ENCODE data around the gene NAPA. TPM values are rescaled to one million over a fixed set of nuclear protein-coding genes. Genes with fewer than 3 reads are reported as not detected.

The NAPA gene
- total RNA-seq, 4 donors from 2014 or later: 78.4 to 154 (median 105) TPM

DNA sequence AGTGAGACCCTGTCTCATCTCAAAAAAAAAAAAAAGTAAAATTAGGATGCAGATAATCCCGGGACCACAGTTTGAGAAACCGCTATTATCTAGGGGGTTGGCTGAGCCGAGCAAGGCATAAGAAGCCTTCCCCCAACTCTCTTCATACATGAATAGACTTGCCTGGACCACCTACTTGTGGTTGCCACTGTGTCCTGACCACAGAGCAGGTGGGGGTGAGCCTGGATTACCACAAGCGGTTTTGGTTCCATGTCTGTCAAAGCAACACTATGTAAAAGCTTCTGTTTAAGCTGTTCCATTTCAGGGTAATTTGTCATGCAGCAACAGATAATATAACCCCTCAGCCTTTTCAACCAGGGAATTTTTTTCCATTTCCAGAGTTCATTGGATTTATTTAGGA lies 3.3 kb upstream of the NAPA start:
- Histone ChIP-seq H3K4me3 (no peak overlapping the region), H3K27ac (no peak overlapping the region), H3K27me3 (no peaks in the 10 kb centered on the region), H3K36me3 (no peaks in the 10 kb centered on the region), H3K9me3 (no peaks in the 10 kb centered on the region), H3K4me1 (peaks cover 0 to 29% (median 9%) of the 10 kb centered on the region in 4 donors)
- DNase-seq: peak in 2 of 3 donors; percentile 55 to 75
- no peak for TF ChIP-seq POLR2A (IDR thresholded peaks at IDR 0.05)
- TF ChIP-seq, protein P1, sequence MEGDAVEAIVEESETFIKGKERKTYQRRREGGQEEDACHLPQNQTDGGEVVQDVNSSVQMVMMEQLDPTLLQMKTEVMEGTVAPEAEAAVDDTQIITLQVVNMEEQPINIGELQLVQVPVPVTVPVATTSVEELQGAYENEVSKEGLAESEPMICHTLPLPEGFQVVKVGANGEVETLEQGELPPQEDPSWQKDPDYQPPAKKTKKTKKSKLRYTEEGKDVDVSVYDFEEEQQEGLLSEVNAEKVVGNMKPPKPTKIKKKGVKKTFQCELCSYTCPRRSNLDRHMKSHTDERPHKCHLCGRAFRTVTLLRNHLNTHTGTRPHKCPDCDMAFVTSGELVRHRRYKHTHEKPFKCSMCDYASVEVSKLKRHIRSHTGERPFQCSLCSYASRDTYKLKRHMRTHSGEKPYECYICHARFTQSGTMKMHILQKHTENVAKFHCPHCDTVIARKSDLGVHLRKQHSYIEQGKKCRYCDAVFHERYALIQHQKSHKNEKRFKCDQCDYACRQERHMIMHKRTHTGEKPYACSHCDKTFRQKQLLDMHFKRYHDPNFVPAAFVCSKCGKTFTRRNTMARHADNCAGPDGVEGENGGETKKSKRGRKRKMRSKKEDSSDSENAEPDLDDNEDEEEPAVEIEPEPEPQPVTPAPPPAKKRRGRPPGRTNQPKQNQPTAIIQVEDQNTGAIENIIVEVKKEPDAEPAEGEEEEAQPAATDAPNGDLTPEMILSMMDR (IDR thresholded peaks at IDR 0.05): no peak

GRCh38 chr19:47514151-47514868 lies 553 bp downstream of the NAPA start:
- peak in 1 of 3 donors; percentile 54 for DNase-seq
- H3K27me3 ChIP-seq: no peaks in the 10 kb centered on the region
- H3K36me3 ChIP-seq: peaks cover 0 to 7% (median 0%) of the 10 kb centered on the region in 3 donors
- peak overlapping the region; percentile 84 to 98 (median 96) for H3K27ac ChIP-seq
- peaks cover 7 to 45% (median 20%) of the 10 kb centered on the region in 4 donors for H3K4me1 ChIP-seq
- TF ChIP-seq, protein P1 (IDR thresholded peaks at IDR 0.05): no peak
- no peak for TF ChIP-seq POLR2A (IDR thresholded peaks at IDR 0.05)
- H3K4me3 ChIP-seq: peak overlapping the region; percentile 70 to 92 (median 88)
- H3K9me3 ChIP-seq: no peaks in the 10 kb centered on the region

- Histone ChIP-seq H3K4me3 (peak overlapping the region in 2 of 4 donors; percentile 39 to 92), H3K36me3 (peaks cover 0 to 7% (median 0%) of the 10 kb centered on the region in 3 donors), H3K27ac (peak overlapping the region; percentile 11 to 74 (median 49)), H3K4me1 (peaks cover 7 to 58% (median 18%) of the 10 kb centered on the region in 4 donors), H3K27me3 (no peaks in the 10 kb centered on the region), H3K9me3 (no peaks in the 10 kb centered on the region)
- TF ChIP-seq, protein P1 (IDR thresholded peaks at IDR 0.05): no peak
- TF ChIP-seq POLR2A (IDR thresholded peaks at IDR 0.05): no peak
- no peak for DNase-seq
Measured at GRCh38 chr19:47512948-47513319, 1.9 kb downstream of the NAPA start.

DNA sequence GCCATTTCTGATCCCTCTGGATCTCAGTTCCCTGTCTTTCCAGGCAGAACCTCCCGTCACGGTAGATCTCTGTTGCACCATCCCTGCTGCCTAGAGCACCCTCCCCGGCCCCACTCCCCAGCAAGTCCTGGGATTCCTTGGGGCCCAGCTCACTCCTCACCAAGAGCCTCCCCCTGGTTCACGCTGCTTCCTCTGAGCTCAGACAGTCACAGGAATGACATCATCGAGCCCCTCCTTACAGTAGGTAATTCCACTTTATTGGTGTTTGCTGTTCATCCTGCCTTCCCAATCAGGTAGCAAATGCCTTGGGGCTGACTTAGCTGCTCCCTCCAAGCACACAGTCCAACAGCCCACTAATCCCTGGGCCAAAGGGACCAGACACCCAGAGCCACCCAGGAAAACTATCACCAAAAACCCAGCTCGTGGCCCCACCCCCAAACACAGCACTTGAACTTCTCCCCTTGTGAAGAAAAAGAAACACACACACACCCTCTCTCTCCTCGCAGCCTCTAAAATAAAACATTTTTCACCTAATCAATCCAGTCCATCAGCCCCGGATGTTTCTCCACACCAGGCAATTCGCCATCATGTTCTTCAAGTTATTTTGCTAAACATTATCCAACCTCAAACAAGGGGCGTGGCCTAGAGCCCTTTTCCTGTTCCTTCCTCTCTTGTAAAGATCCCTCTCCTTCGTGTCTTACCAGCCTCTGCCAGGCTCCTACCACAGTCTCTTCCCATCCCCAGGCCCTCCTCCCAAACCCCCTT lies 2.5 kb downstream of the NAPA start:
- peak in 2 of 3 donors; percentile 30 to 78 for DNase-seq
- Histone ChIP-seq H3K27me3 (no peaks in the 10 kb centered on the region), H3K9me3 (no peaks in the 10 kb centered on the region), H3K4me1 (peaks cover 7 to 63% (median 18%) of the 10 kb centered on the region in 4 donors), H3K27ac (peak overlapping the region; percentile 11 to 74 (median 49)), H3K36me3 (peaks cover 0 to 7% (median 0%) of the 10 kb centered on the region in 3 donors), H3K4me3 (peak overlapping the region in 2 of 4 donors; percentile 39 to 92)
- TF ChIP-seq, protein P1 (IDR thresholded peaks at IDR 0.05): no peak
- no peak for TF ChIP-seq POLR2A (IDR thresholded peaks at IDR 0.05)

- no peak for TF ChIP-seq POLR2A (IDR thresholded peaks at IDR 0.05)
- TF ChIP-seq, protein P1 (IDR thresholded peaks at IDR 0.05): no peak
- Histone ChIP-seq H3K36me3 (peaks cover 0 to 8% (median 0%) of the 10 kb centered on the region in 3 donors), H3K4me3 (peak overlapping the region in 1 of 4 donors; percentile 39), H3K4me1 (peaks cover 7 to 70% (median 18%) of the 10 kb centered on the region in 4 donors), H3K27me3 (no peaks in the 10 kb centered on the region), H3K27ac (peak overlapping the region; percentile 2 to 74 (median 36)), H3K9me3 (no peaks in the 10 kb centered on the region)
- peak in 1 of 3 donors; percentile 39 for DNase-seq
Measured at GRCh38 chr19:47511681-47512080, 3.2 kb downstream of the NAPA start.
